SK-N-SH (cell line): ENCODE results near the gene RPRML.

ENCODE experiments used
- CTCF ChIP-seq: fragments of 200-600 bp; sonication (generic); IDR thresholded peaks from 2 replicates; pipeline ENCODE4 v1.6.1; 2017; ENCODE audit warnings: antibody characterized with exemption, mild to moderate bottlenecking, moderate library complexity
- EP300 ChIP-seq, 2 experiments: IDR thresholded peaks; 2 replicates each; pipeline versions ENCODE4 v1.4.0 to v1.6.1; 2012; ENCODE audit warnings: borderline replicate concordance in 1 of 2, low read depth in 1 of 2, low read length in 1 of 2
- FOXJ3 ChIP-seq: sonication (generic); formaldehyde crosslinking; IDR thresholded peaks from 2 replicates; pipeline ENCODE4 v1.5.1; 2020; ENCODE audit warnings: mild to moderate bottlenecking, missing genetic modification reagents
- GATA2 ChIP-seq: sonication (generic); formaldehyde crosslinking; IDR thresholded peaks from 2 replicates; pipeline ENCODE4 v1.5.0; 2020; ENCODE audit warnings: mild to moderate bottlenecking, missing genetic modification reagents
- NFIC ChIP-seq: IDR thresholded peaks from 2 replicates; pipeline ENCODE4 v1.4.0; 2012; ENCODE audit warnings: borderline replicate concordance
- POLR2AphosphoS5 ChIP-seq: IDR thresholded peaks from 2 replicates; pipeline ENCODE4 v1.6.1; 2012; ENCODE audit warnings: low read depth, low read length
- REST ChIP-seq: IDR thresholded peaks from 2 replicates; pipeline ENCODE4 v1.6.1; 2012; ENCODE audit warnings: mild to moderate bottlenecking, low read depth, low read length, moderate library complexity
- RFX5 ChIP-seq: IDR thresholded peaks from 2 replicates; pipeline ENCODE4 v1.6.1; 2012; ENCODE audit warnings: mild to moderate bottlenecking, improper control_type of control experiment, low read length
- SIN3A ChIP-seq: IDR thresholded peaks from 2 replicates; pipeline ENCODE4 v1.6.1; 2012; ENCODE audit warnings: low read depth, mild to moderate bottlenecking, low read length, moderate library complexity, borderline replicate concordance
- TAF1 ChIP-seq: IDR thresholded peaks from 2 replicates; pipeline ENCODE4 v1.6.1; 2012; ENCODE audit warnings: low read depth, mild to moderate bottlenecking, low read length, moderate library complexity, borderline replicate concordance
- USF2 ChIP-seq: fragments of 150-350 bp; IDR thresholded peaks from 2 replicates; pipeline ENCODE4 v1.6.1; 2017; ENCODE audit warnings: antibody characterized with exemption, low read length, low read depth, borderline replicate concordance

DNA sequence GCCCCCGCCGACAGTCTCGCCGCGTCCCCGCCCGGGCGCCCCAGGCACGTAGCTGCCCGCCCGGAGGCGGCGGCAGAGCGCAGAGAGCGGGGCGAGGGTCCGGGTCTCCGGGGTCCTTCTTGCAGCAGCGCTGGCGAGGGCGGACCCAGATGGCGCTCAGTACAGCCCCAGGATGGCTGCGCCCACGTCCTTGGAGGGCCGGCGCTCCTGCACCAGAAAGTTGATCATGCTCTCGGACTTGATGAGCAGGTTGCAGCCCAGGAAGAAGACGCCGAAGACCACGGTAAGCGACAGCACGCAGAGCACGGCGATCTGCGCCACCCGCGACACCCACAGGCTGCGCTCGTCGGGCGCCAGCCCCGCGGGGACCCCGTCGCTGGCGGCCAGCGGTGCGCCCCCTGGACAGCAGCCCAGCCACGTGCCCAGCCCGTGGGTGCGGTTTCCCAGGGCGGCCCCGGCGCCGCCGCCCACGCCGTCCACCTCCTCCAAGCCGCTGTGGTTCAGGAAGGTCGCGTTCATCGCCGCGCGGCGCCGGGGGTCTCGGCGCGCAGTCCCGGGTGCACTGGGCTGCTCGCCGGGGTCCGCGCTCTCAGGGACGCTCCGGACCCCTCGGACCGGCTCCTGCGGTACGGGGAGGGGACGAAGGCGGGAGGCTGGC is 435 bp downstream of the RPRML start:
- TF ChIP-seq USF2 (no peak), GATA2 (CRISPR knock-in tag) (no peak), POLR2AphosphoS5 (no peak), SIN3A (no peak), CTCF (no peak), EP300 (IDR thresholded peaks at IDR 0.05; ENCODE audit: borderline replicate concordance in 1 of 2, low read depth in 1 of 2, low read length in 1 of 2) (no peak), NFIC (no peak), RFX5 (no peak), TAF1 (no peak), REST (no peak), FOXJ3 (CRISPR knock-in tag) (no peak)
